GM10248 (cell line): Measurements from ENCODE around the gene CD2BP2.
A peak's percentile ranks its signal among the peaks of the same experiment; 100 is the strongest.
"Not testable (repeated sequence)": the region's sequence is repeated elsewhere in the genome, so short reads cannot be mapped to it uniquely, and the experiment has no call there.

ENCODE experiments used
- CTCF ChIA-PET: fragments of 300-600 bp; sonication (Branson Sonifier 250); formaldehyde crosslinking; extraction: SDS; loops from one replicate; lab custom pipeline; 2021; ENCODE audit warnings: antibody characterized with exemption; lab: Yijun Ruan, JAX
- POLR2A ChIA-PET: fragments of 350-650 bp; sonication (Branson Sonifier 250); formaldehyde crosslinking; extraction: SDS; loops from one replicate; lab custom pipeline; 2020; ENCODE audit warnings: antibody characterized with exemption; lab: Yijun Ruan, JAX
- DNase-seq: peaks from one replicate; pipeline ENCODE4 v3.0.0; 2012; ENCODE audit errors: extremely low spot score
- TF ChIP-seq, protein P1 (sequence below): IDR thresholded peaks from 2 replicates; pipeline ENCODE4 v1.5.1; 2012; ENCODE audit warnings: mild to moderate bottlenecking, low read depth; ENCODE audit errors: extremely low read depth, missing control alignments, control extremely low read depth

CD2BP2 gene

DNA sequence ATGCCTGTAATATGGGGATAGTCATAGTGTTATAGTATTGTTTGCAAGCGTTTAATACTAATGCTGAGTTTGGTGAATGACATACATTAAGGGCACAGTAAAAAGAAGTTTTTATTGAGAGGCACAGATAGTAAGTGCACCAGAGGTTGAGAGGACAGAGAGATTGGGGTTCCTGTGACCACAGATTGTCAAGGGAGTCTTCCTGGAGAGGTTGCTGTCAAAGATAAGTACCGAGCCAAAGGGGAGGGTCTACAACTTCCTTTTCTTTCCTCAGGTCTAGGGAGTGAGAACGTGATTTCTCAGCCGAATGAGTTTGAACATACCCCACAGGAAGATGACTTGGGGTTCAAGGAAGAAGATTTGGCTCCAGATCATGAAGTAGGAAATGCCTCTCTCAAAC, 41.9 kb upstream of the CD2BP2 start:
- DNase-seq, result no peak
- ChIA-PET POLR2A (no interaction called here), CTCF (interaction anchor here (1.0 to 3.7 kb wide), 2 partner anchors 11 to 21 kb away, joined by 3 to 29 read pairs; partner anchors contain the start of gene ZNF771)
- TF ChIP-seq, protein P1, sequence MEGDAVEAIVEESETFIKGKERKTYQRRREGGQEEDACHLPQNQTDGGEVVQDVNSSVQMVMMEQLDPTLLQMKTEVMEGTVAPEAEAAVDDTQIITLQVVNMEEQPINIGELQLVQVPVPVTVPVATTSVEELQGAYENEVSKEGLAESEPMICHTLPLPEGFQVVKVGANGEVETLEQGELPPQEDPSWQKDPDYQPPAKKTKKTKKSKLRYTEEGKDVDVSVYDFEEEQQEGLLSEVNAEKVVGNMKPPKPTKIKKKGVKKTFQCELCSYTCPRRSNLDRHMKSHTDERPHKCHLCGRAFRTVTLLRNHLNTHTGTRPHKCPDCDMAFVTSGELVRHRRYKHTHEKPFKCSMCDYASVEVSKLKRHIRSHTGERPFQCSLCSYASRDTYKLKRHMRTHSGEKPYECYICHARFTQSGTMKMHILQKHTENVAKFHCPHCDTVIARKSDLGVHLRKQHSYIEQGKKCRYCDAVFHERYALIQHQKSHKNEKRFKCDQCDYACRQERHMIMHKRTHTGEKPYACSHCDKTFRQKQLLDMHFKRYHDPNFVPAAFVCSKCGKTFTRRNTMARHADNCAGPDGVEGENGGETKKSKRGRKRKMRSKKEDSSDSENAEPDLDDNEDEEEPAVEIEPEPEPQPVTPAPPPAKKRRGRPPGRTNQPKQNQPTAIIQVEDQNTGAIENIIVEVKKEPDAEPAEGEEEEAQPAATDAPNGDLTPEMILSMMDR, result no peak

DNA sequence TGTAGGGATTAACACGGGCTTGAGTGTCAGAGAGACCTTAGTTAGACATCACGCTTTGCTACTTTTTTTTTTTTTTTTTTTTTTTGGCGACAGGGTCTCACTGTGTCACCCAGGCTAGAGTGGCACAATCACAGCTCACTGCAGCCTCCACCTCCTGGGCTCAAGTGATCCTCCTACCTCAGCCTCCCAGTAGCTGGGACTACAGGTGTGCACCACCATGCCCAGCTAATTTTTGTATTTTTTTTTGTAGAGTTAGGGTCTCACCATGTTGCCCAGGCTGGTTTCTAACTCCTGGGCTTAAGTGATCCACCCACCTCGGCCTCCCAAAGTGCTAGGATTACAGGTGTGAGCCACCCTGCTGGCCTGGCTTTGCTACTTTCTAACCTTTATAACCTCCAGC, 41.5 kb upstream of the CD2BP2 start:
- POLR2A ChIA-PET, DNase-seq: not testable (repeated sequence)
- CTCF ChIA-PET, result interaction anchor here (1.5 to 4.8 kb wide), 6 partner anchors 10 to 218 kb away, joined by 5 to 30 read pairs (median 16); partner anchors contain the start of genes SEPTIN1 and ZNF771

DNA sequence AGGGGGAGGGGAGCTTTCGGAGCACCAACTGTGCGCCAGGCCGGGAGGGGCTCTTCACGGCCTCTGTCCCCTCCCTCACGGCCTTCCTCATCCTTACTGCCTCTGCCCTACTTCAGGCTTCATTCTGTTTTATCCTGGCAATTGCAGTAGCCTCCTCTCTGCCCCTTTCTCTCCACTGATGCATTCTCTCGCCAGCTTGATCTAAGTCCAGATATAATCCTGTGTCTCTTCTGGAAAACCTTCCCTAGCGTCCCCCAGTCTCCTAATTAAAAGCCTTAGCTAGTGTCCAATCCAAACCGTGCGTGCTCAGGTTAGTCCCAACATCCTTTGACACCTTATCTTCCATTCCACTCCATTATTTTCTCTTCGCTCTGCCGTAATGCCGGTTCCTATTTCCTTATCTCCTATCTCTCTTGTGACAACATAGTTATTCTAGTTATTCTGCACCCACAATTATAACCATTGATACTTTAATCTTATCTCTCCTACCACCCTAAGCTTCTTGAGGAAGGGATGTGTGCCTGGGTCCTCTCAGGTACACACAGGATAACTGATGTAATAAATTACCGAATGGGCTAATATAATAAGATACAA, 41.0 kb upstream of the CD2BP2 start:
- TF ChIP-seq, protein P1, result no peak
- DNase-seq, result no peak
- POLR2A ChIA-PET, result interaction anchor here (0.5 to 1.6 kb wide), 2 partner anchors 19 to 46 kb away, joined by 4 to 6 read pairs; no protein-coding TSS in a partner anchor
- CTCF ChIA-PET, result interaction anchor here (1.0 to 4.8 kb wide), 11 partner anchors 10 to 219 kb away, joined by 3 to 30 read pairs (median 7); partner anchors contain the start of genes DCTPP1, ITGAL, SEPTIN1 and ZNF764

DNA sequence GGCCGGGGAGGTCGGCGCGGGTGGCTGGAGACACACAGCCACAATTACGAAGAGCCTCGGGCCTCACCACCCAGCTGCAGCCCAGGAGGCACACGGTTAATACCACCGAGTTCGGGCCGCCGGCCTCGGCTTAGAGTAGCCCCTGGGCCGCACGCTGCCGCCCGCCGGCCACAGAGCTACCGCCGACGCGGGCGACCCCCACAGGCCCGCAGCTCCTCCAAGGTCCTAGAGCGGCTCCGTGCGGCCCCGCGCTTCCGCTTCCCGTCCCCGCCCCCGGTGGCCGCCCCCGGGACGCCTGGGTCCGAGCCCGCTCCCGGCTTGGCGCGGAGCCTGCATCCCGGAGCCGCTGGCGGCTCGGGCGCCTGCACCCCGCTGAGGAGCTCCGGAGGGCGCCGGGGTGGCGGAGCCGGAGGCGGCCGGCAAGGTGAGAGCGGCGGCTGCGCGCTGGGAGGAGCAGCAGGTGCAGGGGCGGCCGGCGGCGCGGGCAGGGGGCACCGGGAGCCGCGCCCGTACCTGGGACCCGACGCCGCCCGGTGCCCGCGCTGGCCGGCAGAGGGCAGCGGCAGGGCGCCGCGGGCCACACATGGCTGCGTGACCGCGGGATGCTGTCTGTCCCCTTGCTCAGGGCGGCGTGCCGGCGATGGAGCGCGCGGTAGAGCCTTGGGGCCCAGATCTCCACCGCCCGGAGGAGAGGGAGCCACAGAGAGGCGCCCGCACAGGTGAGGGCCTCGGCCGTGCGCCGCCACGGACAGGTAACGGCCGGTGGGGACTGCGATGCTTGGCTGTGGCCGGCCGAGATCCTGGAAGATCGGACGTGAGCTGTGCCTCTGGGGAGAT, 40.3 kb upstream of the CD2BP2 start, which contains the start of gene ZNF48:
TSS of gene ZNF48 (plus strand) at position 266 of the 837 bp plus-strand sequence. CDS start at position 641, 375 bp downstream.
- ChIA-PET CTCF (interaction anchor here (0.8 to 4.8 kb wide), 13 partner anchors 11 to 219 kb away, joined by 3 to 30 read pairs (median 7); partner anchors contain the start of genes DCTPP1, ITGAL, SEPTIN1 and ZNF747), POLR2A (interaction anchor here (0.5 to 1.6 kb wide), 3 partner anchors 18 to 46 kb away, joined by 3 to 6 read pairs (median 4); no protein-coding TSS in a partner anchor)
- DNase-seq, result peak; percentile 81
- TF ChIP-seq, protein P1, result peak; percentile 62

DNA sequence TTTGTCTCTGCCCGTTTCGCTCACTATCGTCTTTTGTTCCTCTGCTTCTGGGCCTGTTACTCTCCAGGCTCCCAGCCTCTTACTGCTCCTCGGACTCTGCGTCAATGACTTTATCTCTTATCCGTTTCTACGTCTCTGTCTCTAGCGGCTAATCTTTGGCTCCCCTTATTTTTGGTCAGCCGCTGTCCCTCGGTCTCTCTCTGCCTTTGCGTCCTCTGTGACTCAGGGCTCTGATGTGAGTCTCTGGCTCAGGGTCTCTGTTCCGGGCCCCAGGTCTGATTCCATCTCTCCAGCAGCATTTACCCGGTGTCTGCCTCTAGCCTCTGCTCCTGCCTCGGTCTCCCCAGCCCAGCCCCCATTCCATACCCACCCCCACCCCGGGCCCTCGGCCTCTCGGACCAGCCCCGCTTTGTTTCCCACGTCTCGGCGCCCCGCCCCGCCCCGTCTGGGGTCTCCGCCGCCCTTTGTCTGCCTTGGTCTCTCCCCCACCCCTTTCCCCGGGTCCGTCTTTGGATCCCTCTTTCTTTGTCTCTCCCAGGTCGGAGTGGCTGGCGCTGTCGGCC, 39.6 kb upstream of the CD2BP2 start:
- no peak for DNase-seq
- TF ChIP-seq, protein P1, result no peak
- ChIA-PET CTCF (interaction anchor here (0.8 to 4.8 kb wide), 11 partner anchors 12 to 220 kb away, joined by 3 to 30 read pairs (median 7); partner anchors contain the start of genes DCTPP1, SEPTIN1, ZNF747 and ZNF764), POLR2A (interaction anchor here (0.6 to 1.6 kb wide), 2 partner anchors 17 to 38 kb away, joined by 3 to 4 read pairs; no protein-coding TSS in a partner anchor)

DNA sequence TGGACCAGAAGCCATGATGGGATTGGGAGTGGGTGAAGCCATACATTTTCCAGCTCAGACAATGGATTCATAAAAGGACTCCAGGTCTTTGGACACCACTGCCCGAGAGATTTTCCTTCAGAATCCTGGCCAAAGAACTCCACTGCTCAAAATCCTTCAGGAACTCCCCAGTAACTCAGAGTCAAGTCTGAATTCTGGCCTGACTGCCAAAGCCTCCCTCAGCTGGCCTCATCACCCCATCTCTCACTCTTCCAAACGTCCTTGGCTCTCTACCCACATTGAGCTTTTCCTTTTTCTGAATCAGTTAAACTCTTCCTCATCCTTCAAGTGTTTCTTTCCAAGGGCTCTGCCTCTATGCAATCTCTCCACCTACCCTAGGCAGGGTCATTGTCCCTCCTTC, 28.4 kb upstream of the CD2BP2 start:
- TF ChIP-seq, protein P1, result no peak
- ChIA-PET POLR2A (interaction anchor here (0.5 to 1.3 kb wide), 2 partner anchors 26 to 298 kb away, joined by 4 read pairs; no protein-coding TSS in a partner anchor), CTCF (interaction anchor here (0.7 to 4.7 kb wide), 5 partner anchors 9 to 246 kb away, joined by 3 to 23 read pairs (median 12); partner anchors contain the start of gene ZNF48)
- no peak for DNase-seq
